ENCODE results near the gene STK32C.

STK32C gene

DNA sequence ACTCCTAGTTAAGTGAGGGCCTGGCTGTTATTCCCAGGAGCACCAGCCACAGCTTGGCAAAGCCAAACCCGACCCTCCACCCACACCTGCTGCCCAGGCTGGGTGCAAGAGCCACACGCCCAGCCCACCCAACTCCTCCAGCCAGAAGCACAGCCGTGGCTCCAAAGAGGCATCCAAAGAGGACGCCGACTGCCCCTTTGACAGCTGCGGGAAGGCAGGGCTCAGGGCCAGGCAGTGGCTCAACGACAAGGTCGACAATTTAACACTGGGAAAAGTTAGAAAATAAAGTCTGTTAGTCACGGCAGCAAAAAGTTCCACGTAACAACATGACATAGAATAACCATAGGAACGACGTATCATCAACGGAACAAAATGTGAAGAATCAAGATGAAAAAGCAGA lies 66.7 kb downstream of the STK32C start:
- Mint-ChIP-seq H3K9me3 (no peaks in the 10 kb centered on the region), H3K4me1 (peaks cover 42% of the 10 kb centered on the region), H3K36me3 (ENCODE audit: low read depth) (no peaks in the 10 kb centered on the region), H3K4me3 (no peak overlapping the region), H3K27ac (peak overlapping the region; percentile 72), H3K27me3 (ENCODE audit: low read depth, poor library complexity) (peaks cover 2% of the 10 kb centered on the region)
- no peak for DNase-seq
- TF ChIP-seq, protein P1, sequence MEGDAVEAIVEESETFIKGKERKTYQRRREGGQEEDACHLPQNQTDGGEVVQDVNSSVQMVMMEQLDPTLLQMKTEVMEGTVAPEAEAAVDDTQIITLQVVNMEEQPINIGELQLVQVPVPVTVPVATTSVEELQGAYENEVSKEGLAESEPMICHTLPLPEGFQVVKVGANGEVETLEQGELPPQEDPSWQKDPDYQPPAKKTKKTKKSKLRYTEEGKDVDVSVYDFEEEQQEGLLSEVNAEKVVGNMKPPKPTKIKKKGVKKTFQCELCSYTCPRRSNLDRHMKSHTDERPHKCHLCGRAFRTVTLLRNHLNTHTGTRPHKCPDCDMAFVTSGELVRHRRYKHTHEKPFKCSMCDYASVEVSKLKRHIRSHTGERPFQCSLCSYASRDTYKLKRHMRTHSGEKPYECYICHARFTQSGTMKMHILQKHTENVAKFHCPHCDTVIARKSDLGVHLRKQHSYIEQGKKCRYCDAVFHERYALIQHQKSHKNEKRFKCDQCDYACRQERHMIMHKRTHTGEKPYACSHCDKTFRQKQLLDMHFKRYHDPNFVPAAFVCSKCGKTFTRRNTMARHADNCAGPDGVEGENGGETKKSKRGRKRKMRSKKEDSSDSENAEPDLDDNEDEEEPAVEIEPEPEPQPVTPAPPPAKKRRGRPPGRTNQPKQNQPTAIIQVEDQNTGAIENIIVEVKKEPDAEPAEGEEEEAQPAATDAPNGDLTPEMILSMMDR (IDR thresholded peaks at IDR 0.05): no peak

DNA sequence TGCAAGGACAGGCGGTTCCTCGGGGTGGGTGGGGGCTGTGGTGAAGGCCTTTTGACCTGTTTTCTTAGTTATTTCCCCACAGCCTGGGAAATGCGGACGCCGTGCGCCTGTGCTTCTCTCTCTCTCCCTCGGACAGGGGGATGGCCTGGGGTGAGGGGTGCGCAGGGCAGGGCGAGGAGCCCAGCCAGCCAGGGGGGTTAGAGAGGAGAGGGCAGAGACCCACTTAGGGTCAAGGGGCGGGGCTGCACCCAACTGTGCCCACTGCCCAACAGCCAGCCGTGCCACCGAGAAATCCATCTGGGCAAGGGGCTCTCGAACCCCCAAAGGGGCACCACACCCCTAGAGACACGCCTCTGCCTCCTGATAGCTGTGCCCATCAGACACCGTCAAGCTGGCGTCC lies 67.2 kb downstream of the STK32C start:
- no peaks in the 10 kb centered on the region for H3K36me3 Mint-ChIP-seq (ENCODE audit: low read depth)
- H3K9me3 Mint-ChIP-seq: no peaks in the 10 kb centered on the region
- peak overlapping the region; percentile 72 for H3K27ac Mint-ChIP-seq
- no peak for DNase-seq
- H3K4me3 Mint-ChIP-seq: no peak overlapping the region
- peaks cover 2% of the 10 kb centered on the region for H3K27me3 Mint-ChIP-seq (ENCODE audit: low read depth, poor library complexity)
- H3K4me1 Mint-ChIP-seq: peaks cover 42% of the 10 kb centered on the region
- TF ChIP-seq, protein P1 (IDR thresholded peaks at IDR 0.05): no peak

DNA sequence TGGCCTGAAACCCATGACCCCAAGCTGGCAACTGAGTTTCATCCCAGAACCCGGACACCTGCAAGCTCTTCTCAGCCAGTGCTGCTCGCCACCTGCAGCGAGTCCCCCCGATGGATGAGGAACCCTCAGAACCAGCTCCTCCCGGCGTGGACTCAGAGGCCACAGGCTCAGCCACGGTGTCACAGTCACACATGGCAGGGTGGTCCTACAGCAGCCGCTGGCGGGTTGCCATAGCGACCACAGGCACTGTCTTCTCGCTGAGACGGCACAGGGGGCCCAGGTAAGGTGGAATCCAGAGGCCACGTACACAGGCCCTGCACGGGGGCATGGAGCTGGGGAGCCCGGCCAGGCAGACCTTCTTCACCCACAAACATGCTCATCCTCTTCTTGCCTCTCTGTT lies 67.6 kb downstream of the STK32C start:
- no peak overlapping the region for H3K4me3 Mint-ChIP-seq
- H3K9me3 Mint-ChIP-seq: no peaks in the 10 kb centered on the region
- H3K27ac Mint-ChIP-seq: no peak overlapping the region
- TF ChIP-seq, protein P1 (IDR thresholded peaks at IDR 0.05): no peak
- H3K36me3 Mint-ChIP-seq (ENCODE audit: low read depth): no peaks in the 10 kb centered on the region
- peaks cover 42% of the 10 kb centered on the region for H3K4me1 Mint-ChIP-seq
- DNase-seq: no peak
- peaks cover 2% of the 10 kb centered on the region for H3K27me3 Mint-ChIP-seq (ENCODE audit: low read depth, poor library complexity)

DNA sequence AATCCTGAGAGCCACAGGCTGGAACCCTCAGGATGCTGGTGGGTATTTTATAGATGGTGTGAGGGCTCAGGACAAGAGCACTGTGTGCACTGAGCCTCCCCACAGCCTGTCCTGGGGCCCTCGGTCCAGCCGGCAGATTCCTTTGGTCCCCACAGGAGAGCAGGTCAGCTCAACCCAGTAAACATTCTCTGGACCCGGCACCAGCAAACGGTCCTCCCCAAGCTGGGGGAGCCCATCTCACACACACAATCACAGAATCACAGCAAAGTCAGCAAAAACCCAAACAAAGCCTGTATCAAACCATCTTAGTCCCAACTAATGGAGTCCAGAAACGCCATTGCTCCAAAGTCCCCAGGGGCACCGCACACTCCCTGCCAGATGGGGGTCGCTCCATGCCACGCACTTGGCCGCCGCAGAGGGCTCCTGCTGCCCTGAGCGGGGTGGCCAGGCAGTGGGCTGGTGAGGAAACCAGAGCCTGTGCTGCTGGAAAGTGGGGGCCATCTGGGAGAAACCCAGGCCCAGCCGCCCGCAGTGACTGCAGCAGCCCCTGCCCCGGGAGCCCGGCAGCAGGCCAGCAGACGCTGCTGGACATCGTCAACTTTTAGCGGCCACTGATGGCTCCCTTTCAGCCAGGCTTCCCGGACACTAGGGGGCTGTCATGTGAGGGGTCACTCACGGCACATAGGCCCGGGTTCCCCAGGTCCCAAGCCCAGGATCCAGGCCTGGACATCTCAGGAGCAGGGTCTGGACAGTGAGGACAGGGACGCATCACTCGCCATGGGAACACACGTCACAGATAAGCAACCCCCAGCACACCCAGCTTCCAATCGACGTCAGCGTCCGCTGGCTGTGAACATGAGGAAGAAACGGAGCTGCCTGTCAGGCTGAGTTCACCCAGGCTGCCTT lies 68.4 kb downstream of the STK32C start:
- Mint-ChIP-seq H3K4me3 (no peak overlapping the region), H3K36me3 (ENCODE audit: low read depth) (no peaks in the 10 kb centered on the region), H3K27me3 (ENCODE audit: low read depth, poor library complexity) (peaks cover 2% of the 10 kb centered on the region), H3K4me1 (peaks cover 42% of the 10 kb centered on the region), H3K9me3 (no peaks in the 10 kb centered on the region), H3K27ac (no peak overlapping the region)
- no peak for DNase-seq
- TF ChIP-seq, protein P1 (IDR thresholded peaks at IDR 0.05): no peak

DNA sequence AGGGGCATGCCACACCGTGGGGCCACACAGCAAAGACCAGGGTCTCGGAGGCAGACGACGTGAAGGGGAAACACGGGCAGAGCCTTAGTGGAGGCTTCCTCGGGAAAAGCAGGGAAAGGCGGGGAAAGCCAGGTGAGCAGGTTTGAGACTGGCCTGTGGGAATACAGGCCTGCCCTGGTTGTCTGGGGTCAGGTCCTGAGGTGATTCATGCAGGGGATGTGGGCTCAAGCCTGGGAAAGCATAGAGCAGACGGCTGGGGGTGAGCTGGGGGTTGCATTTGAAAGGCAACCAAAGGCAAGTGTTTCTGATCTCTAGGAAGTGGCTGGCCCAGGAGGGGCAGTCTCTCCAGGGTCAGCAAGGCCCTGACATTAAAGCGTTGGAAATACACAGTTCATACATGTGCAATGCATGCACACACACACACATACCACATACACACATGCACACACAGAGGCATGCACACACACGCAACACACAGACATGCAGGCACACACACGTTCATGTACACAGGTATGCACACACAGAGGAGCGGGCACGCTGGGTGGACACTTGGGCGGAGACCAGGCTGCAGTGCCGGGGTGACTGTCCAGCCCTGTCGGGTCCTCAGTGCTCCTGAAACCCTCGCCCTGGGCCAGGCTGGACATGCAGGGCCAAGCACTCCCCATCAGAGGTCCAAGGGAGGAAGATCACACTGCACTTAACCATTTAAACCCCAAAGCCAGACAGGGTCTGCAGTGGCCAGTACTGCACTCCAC lies 69.2 kb downstream of the STK32C start:
- H3K4me1 Mint-ChIP-seq: peaks cover 42% of the 10 kb centered on the region
- no peak for DNase-seq
- TF ChIP-seq, protein P1 (IDR thresholded peaks at IDR 0.05): no peak
- H3K36me3 Mint-ChIP-seq (ENCODE audit: low read depth): no peaks in the 10 kb centered on the region
- H3K9me3 Mint-ChIP-seq: no peaks in the 10 kb centered on the region
- H3K27ac Mint-ChIP-seq: peak overlapping the region; percentile 12
- H3K4me3 Mint-ChIP-seq: no peak overlapping the region
- peaks cover 2% of the 10 kb centered on the region for H3K27me3 Mint-ChIP-seq (ENCODE audit: low read depth, poor library complexity)

Measured in nephron progenitor cell (in vitro differentiated cells).